ENCODE results near the gene GABRG3. TPM values are rescaled to one million over a fixed set of nuclear protein-coding genes. Genes with fewer than 3 reads are reported as not detected.

The GABRG3 gene
- total RNA-seq, 1 experiment from 2014 or later = not detected

GRCh38 chr15:27066446-27066845, 95.5 kb downstream of the GABRG3 start:
- DNase-seq = no peak
- H2AFZ ChIP-seq (ENCODE audit: low read length) = no peak overlapping the region

GRCh38 chr15:27067175-27067574, 96.2 kb downstream of the GABRG3 start:
- no peaks in the 10 kb centered on the region for H3K27me3 ChIP-seq (ENCODE audit: low read length)
- H3K4me2 ChIP-seq (ENCODE audit: low read depth, low read length, poor library complexity, severe bottlenecking) = no peak overlapping the region
- no peaks in the 10 kb centered on the region for H3K9me2 ChIP-seq (replicated peaks; ENCODE audit: insufficient read depth, low read length)
- no peak overlapping the region for H3K9ac ChIP-seq (ENCODE audit: low read length)
- H3K27ac ChIP-seq (ENCODE audit: low read length) = no peak overlapping the region
- peaks cover 24% of the 10 kb centered on the region for H3K9me3 ChIP-seq (ENCODE audit: low read length)
- DNase-seq = no peak
- no peak overlapping the region for H3K4me3 ChIP-seq (ENCODE audit: low read length)
- H2AFZ ChIP-seq (ENCODE audit: low read length) = no peak overlapping the region
- no peaks in the 10 kb centered on the region for H4K20me1 ChIP-seq (ENCODE audit: insufficient read depth, low read depth, low read length)
- no peaks in the 10 kb centered on the region for H3K79me2 ChIP-seq (ENCODE audit: low read length)
- no peaks in the 10 kb centered on the region for H3K36me3 ChIP-seq (ENCODE audit: insufficient read depth, low read length)
- H3K4me1 ChIP-seq (ENCODE audit: low read length) = no peaks in the 10 kb centered on the region

More at GRCh38 chr15:27066446-27066845, 95.5 kb downstream of the GABRG3 start:
- no peak overlapping the region for H3K27ac ChIP-seq (ENCODE audit: low read length)
- H3K9me3 ChIP-seq (ENCODE audit: low read length) = peaks cover 26% of the 10 kb centered on the region
- H4K20me1 ChIP-seq (ENCODE audit: insufficient read depth, low read depth, low read length) = no peaks in the 10 kb centered on the region
- no peaks in the 10 kb centered on the region for H3K9me2 ChIP-seq (replicated peaks; ENCODE audit: insufficient read depth, low read length)
- no peak overlapping the region for H3K4me3 ChIP-seq (ENCODE audit: low read length)
- no peaks in the 10 kb centered on the region for H3K4me1 ChIP-seq (ENCODE audit: low read length)
- no peaks in the 10 kb centered on the region for H3K79me2 ChIP-seq (ENCODE audit: low read length)
- H3K27me3 ChIP-seq (ENCODE audit: low read length) = no peaks in the 10 kb centered on the region
- no peaks in the 10 kb centered on the region for H3K36me3 ChIP-seq (ENCODE audit: insufficient read depth, low read length)
- no peak overlapping the region for H3K9ac ChIP-seq (ENCODE audit: low read length)
- no peak overlapping the region for H3K4me2 ChIP-seq (ENCODE audit: low read depth, low read length, poor library complexity, severe bottlenecking)

GRCh38 chr15:27070841-27071240, 99.9 kb downstream of the GABRG3 start:
- Histone ChIP-seq H3K4me2 (ENCODE audit: low read depth, low read length, poor library complexity, severe bottlenecking) (no peak overlapping the region), H3K9me3 (ENCODE audit: low read length) (peaks cover 36% of the 10 kb centered on the region), H3K27ac (ENCODE audit: low read length) (no peak overlapping the region), H3K9ac (ENCODE audit: low read length) (no peak overlapping the region), H3K79me2 (ENCODE audit: low read length) (no peaks in the 10 kb centered on the region), H2AFZ (ENCODE audit: low read length) (no peak overlapping the region), H3K9me2 (replicated peaks; ENCODE audit: insufficient read depth, low read length) (no peaks in the 10 kb centered on the region), H3K36me3 (ENCODE audit: insufficient read depth, low read length) (no peaks in the 10 kb centered on the region), H3K27me3 (ENCODE audit: low read length) (no peaks in the 10 kb centered on the region), H3K4me1 (ENCODE audit: low read length) (no peaks in the 10 kb centered on the region), H4K20me1 (ENCODE audit: insufficient read depth, low read depth, low read length) (no peaks in the 10 kb centered on the region), H3K4me3 (ENCODE audit: low read length) (no peak overlapping the region)
- no peak for DNase-seq

- Histone ChIP-seq H3K4me2 (ENCODE audit: low read depth, low read length, poor library complexity, severe bottlenecking) (no peak overlapping the region), H3K9me3 (ENCODE audit: low read length) (peaks cover 44% of the 10 kb centered on the region), H3K27ac (ENCODE audit: low read length) (no peak overlapping the region), H3K36me3 (ENCODE audit: insufficient read depth, low read length) (no peaks in the 10 kb centered on the region), H4K20me1 (ENCODE audit: insufficient read depth, low read depth, low read length) (no peaks in the 10 kb centered on the region), H3K79me2 (ENCODE audit: low read length) (no peaks in the 10 kb centered on the region), H3K27me3 (ENCODE audit: low read length) (no peaks in the 10 kb centered on the region), H3K9me2 (replicated peaks; ENCODE audit: insufficient read depth, low read length) (no peaks in the 10 kb centered on the region), H3K4me3 (ENCODE audit: low read length) (no peak overlapping the region), H3K4me1 (ENCODE audit: low read length) (no peaks in the 10 kb centered on the region), H3K9ac (ENCODE audit: low read length) (no peak overlapping the region), H2AFZ (ENCODE audit: low read length) (no peak overlapping the region)
- no peak for DNase-seq
Measured at GRCh38 chr15:27074179-27074578, 103.2 kb downstream of the GABRG3 start.

- Histone ChIP-seq H3K9me2 (replicated peaks; ENCODE audit: insufficient read depth, low read length) (no peaks in the 10 kb centered on the region), H3K9ac (ENCODE audit: low read length) (no peak overlapping the region)
- no peak for DNase-seq
Measured at GRCh38 chr15:27077790-27078189, 106.8 kb downstream of the GABRG3 start.

GRCh38 chr15:27081676-27082418, 110.9 kb downstream of the GABRG3 start:
- H2AFZ ChIP-seq (ENCODE audit: low read length) = no peak overlapping the region

More at GRCh38 chr15:27077790-27078189, 106.8 kb downstream of the GABRG3 start:
- H3K27ac ChIP-seq (ENCODE audit: low read length) = no peak overlapping the region
- no peaks in the 10 kb centered on the region for H3K79me2 ChIP-seq (ENCODE audit: low read length)
- no peaks in the 10 kb centered on the region for H3K36me3 ChIP-seq (ENCODE audit: insufficient read depth, low read length)
- H4K20me1 ChIP-seq (ENCODE audit: insufficient read depth, low read depth, low read length) = no peaks in the 10 kb centered on the region
- no peaks in the 10 kb centered on the region for H3K27me3 ChIP-seq (ENCODE audit: low read length)
- H3K4me1 ChIP-seq (ENCODE audit: low read length) = no peaks in the 10 kb centered on the region
- no peak overlapping the region for H3K4me3 ChIP-seq (ENCODE audit: low read length)
- H3K4me2 ChIP-seq (ENCODE audit: low read depth, low read length, poor library complexity, severe bottlenecking) = no peak overlapping the region
- peaks cover 37% of the 10 kb centered on the region for H3K9me3 ChIP-seq (ENCODE audit: low read length)
- no peak overlapping the region for H2AFZ ChIP-seq (ENCODE audit: low read length)

GRCh38 chr15:27082526-27082925, 111.5 kb downstream of the GABRG3 start:
- H3K4me2 ChIP-seq (ENCODE audit: low read depth, low read length, poor library complexity, severe bottlenecking) = no peak overlapping the region
- H3K79me2 ChIP-seq (ENCODE audit: low read length) = no peaks in the 10 kb centered on the region
- no peak overlapping the region for H3K27ac ChIP-seq (ENCODE audit: low read length)
- DNase-seq = no peak
- H3K27me3 ChIP-seq (ENCODE audit: low read length) = no peaks in the 10 kb centered on the region
- peaks cover 45% of the 10 kb centered on the region for H3K9me3 ChIP-seq (ENCODE audit: low read length)
- no peaks in the 10 kb centered on the region for H3K36me3 ChIP-seq (ENCODE audit: insufficient read depth, low read length)
- no peaks in the 10 kb centered on the region for H3K9me2 ChIP-seq (replicated peaks; ENCODE audit: insufficient read depth, low read length)
- no peaks in the 10 kb centered on the region for H3K4me1 ChIP-seq (ENCODE audit: low read length)
- no peak overlapping the region for H3K9ac ChIP-seq (ENCODE audit: low read length)
- no peak overlapping the region for H3K4me3 ChIP-seq (ENCODE audit: low read length)
- H4K20me1 ChIP-seq (ENCODE audit: insufficient read depth, low read depth, low read length) = no peaks in the 10 kb centered on the region
- no peak overlapping the region for H2AFZ ChIP-seq (ENCODE audit: low read length)

More at GRCh38 chr15:27081676-27082418, 110.9 kb downstream of the GABRG3 start:
- Histone ChIP-seq H3K4me1 (ENCODE audit: low read length) (no peaks in the 10 kb centered on the region), H3K79me2 (ENCODE audit: low read length) (no peaks in the 10 kb centered on the region), H4K20me1 (ENCODE audit: insufficient read depth, low read depth, low read length) (no peaks in the 10 kb centered on the region), H3K9me3 (ENCODE audit: low read length) (peaks cover 40% of the 10 kb centered on the region), H3K36me3 (ENCODE audit: insufficient read depth, low read length) (no peaks in the 10 kb centered on the region), H3K4me3 (ENCODE audit: low read length) (no peak overlapping the region), H3K27ac (ENCODE audit: low read length) (no peak overlapping the region), H3K4me2 (ENCODE audit: low read depth, low read length, poor library complexity, severe bottlenecking) (no peak overlapping the region), H3K9ac (ENCODE audit: low read length) (no peak overlapping the region), H3K27me3 (ENCODE audit: low read length) (no peaks in the 10 kb centered on the region), H3K9me2 (replicated peaks; ENCODE audit: insufficient read depth, low read length) (no peaks in the 10 kb centered on the region)
- DNase-seq = no peak

GRCh38 chr15:27084844-27085243, 113.9 kb downstream of the GABRG3 start:
- Histone ChIP-seq H3K79me2 (ENCODE audit: low read length) (no peaks in the 10 kb centered on the region), H2AFZ (ENCODE audit: low read length) (no peak overlapping the region), H4K20me1 (ENCODE audit: insufficient read depth, low read depth, low read length) (no peaks in the 10 kb centered on the region), H3K9ac (ENCODE audit: low read length) (no peak overlapping the region), H3K4me2 (ENCODE audit: low read depth, low read length, poor library complexity, severe bottlenecking) (no peak overlapping the region), H3K36me3 (ENCODE audit: insufficient read depth, low read length) (no peaks in the 10 kb centered on the region), H3K9me3 (ENCODE audit: low read length) (peaks cover 43% of the 10 kb centered on the region), H3K27me3 (ENCODE audit: low read length) (no peaks in the 10 kb centered on the region), H3K9me2 (replicated peaks; ENCODE audit: insufficient read depth, low read length) (no peaks in the 10 kb centered on the region), H3K27ac (ENCODE audit: low read length) (no peak overlapping the region), H3K4me3 (ENCODE audit: low read length) (no peak overlapping the region), H3K4me1 (ENCODE audit: low read length) (no peaks in the 10 kb centered on the region)
- no peak for DNase-seq

All from Karpas-422 (cell line).